ENCODE data around the gene CTNND2.

DNA sequence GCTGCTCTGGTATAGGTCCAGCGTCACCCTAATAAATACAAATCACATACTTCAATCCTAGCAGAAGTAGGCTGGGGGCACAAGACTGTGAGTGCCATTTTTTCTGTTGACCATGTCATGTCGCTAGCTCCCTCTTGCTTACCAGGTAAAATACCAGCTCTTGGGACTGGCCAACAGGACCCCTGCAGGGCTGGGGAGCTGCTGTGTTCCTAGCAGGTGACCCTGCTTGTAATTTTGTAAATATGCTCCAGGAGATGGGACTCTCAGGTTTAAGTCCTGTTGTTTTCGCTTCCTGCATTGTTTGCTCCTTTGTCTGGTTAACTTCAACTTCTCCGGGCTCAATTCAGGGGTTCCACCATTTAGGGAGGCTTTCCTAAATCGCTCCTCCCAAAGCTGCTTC, 856.6 kb downstream of the CTNND2 start:
- TF ChIP-seq, protein P1, sequence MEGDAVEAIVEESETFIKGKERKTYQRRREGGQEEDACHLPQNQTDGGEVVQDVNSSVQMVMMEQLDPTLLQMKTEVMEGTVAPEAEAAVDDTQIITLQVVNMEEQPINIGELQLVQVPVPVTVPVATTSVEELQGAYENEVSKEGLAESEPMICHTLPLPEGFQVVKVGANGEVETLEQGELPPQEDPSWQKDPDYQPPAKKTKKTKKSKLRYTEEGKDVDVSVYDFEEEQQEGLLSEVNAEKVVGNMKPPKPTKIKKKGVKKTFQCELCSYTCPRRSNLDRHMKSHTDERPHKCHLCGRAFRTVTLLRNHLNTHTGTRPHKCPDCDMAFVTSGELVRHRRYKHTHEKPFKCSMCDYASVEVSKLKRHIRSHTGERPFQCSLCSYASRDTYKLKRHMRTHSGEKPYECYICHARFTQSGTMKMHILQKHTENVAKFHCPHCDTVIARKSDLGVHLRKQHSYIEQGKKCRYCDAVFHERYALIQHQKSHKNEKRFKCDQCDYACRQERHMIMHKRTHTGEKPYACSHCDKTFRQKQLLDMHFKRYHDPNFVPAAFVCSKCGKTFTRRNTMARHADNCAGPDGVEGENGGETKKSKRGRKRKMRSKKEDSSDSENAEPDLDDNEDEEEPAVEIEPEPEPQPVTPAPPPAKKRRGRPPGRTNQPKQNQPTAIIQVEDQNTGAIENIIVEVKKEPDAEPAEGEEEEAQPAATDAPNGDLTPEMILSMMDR (IDR thresholded peaks at IDR 0.05): no peak
- no peak for TF ChIP-seq POLR2A (IDR thresholded peaks at IDR 0.05)

Data from Peyer's patch (tissue), 4 donors.